IPS-15b (cell line): ENCODE results near the gene KRT79.

Experiments used
- H3K27me3 ChIP-seq: one replicate; pipeline ENCODE4 v1.6.1; 2013; ENCODE audit warnings: low read length; ENCODE audit not compliant: control insufficient read depth, insufficient read depth
- H3K36me3 ChIP-seq: one replicate; pipeline ENCODE4 v1.6.1; 2013; ENCODE audit warnings: low read length; ENCODE audit not compliant: control insufficient read depth, insufficient read depth
- H3K4me1 ChIP-seq: one replicate; pipeline ENCODE4 v1.6.1; 2013; ENCODE audit warnings: mild to moderate bottlenecking, low read length; ENCODE audit not compliant: control insufficient read depth, insufficient read depth
- H3K4me3 ChIP-seq: one replicate; pipeline ENCODE4 v1.5.1; 2013; ENCODE audit warnings: low read depth, low read length
- H3K9ac ChIP-seq: one replicate; pipeline ENCODE4 v1.6.1; 2013; ENCODE audit warnings: low read depth, mild to moderate bottlenecking, low read length
- H3K9me3 ChIP-seq: one replicate; pipeline ENCODE4 v1.6.1; 2013; ENCODE audit warnings: mild to moderate bottlenecking, low read length; ENCODE audit not compliant: control insufficient read depth, insufficient read depth

The KRT79 gene

DNA sequence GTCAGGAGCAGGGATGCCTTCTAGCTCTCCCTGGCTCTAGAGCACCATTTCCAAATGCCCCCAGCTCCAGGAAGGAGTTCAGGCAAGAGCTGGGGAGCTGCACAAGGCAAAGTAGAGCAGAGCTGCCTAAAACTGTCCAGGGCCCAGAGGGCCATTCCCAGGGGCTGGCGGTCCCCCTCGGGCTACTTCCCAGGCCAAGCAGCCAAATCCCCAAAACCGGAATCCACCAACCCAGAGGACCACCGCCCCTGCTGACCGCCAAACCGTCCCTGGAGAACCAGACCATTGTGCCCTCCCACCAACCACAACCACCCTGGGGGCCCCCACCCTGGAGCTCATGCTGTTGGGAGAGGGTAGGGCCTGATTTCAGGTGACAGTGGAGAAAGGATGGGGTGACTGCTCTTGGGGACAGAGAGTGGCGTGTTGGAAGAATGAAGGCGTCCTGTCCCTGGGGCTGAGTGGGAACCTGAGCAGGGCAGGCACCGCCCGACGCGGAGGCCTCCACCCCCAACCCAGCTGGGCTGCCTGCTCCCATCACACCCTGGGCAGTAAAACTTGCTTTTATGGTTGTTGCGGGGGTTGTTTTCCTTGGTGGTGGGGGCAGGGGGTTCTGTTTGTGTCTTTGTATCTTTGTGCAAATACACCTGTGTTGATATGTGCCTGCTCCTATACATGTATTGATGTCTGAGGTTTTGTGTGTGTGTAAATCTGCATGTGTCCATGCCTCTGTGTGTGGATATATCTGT is 38.7 kb upstream of the KRT79 start:
- no peaks in the 10 kb centered on the region for H3K36me3 ChIP-seq
- H3K9me3 ChIP-seq = no peaks in the 10 kb centered on the region
- H3K27me3 ChIP-seq = peaks cover 23% of the 10 kb centered on the region
- H3K4me3 ChIP-seq = no peak overlapping the region
- peaks cover 6% of the 10 kb centered on the region for H3K4me1 ChIP-seq
- H3K9ac ChIP-seq = no peak overlapping the region

- Histone ChIP-seq H3K4me3 (no peak overlapping the region), H3K27me3 (peaks cover 23% of the 10 kb centered on the region), H3K4me1 (peaks cover 4% of the 10 kb centered on the region), H3K36me3 (no peaks in the 10 kb centered on the region), H3K9ac (no peak overlapping the region), H3K9me3 (no peaks in the 10 kb centered on the region)
These were observed 37.4 kb upstream of the KRT79 start for GRCh38 chr12:52871291-52872039.

- peaks cover 23% of the 10 kb centered on the region for H3K27me3 ChIP-seq
- no peak overlapping the region for H3K4me3 ChIP-seq
- H3K4me1 ChIP-seq = peaks cover 4% of the 10 kb centered on the region
- H3K36me3 ChIP-seq = no peaks in the 10 kb centered on the region
- H3K9me3 ChIP-seq = no peaks in the 10 kb centered on the region
- H3K9ac ChIP-seq = no peak overlapping the region
These were observed 36.5 kb upstream of the KRT79 start for GRCh38 chr12:52870361-52871290.

DNA sequence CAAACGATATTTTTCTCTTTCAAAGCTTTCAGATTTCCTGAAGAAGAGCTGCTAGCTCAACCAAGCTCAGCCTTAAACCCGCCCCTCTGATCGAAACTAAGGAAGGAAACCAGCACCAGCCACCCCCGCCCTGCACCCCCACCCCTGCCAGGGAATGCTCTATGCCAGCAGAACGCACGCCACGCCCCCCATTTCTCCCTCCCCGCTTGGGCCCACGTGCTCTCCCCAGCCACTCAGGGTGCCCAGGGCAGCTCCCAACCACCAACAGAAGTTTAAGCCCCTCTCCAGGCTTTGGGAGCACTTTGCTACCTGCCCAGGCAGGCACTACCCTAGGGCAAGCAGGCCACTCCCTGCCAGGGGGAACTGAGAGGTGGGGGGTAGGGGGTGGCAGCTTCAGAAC is 33.5 kb upstream of the KRT79 start:
- no peak overlapping the region for H3K4me3 ChIP-seq
- H3K27me3 ChIP-seq = peaks cover 6% of the 10 kb centered on the region
- no peak overlapping the region for H3K9ac ChIP-seq
- no peaks in the 10 kb centered on the region for H3K4me1 ChIP-seq
- no peaks in the 10 kb centered on the region for H3K9me3 ChIP-seq
- H3K36me3 ChIP-seq = no peaks in the 10 kb centered on the region

GRCh38 chr12:52867152-52867551 is 33.0 kb upstream of the KRT79 start:
- no peaks in the 10 kb centered on the region for H3K36me3 ChIP-seq
- peaks cover 6% of the 10 kb centered on the region for H3K27me3 ChIP-seq
- no peak overlapping the region for H3K9ac ChIP-seq
- no peaks in the 10 kb centered on the region for H3K9me3 ChIP-seq
- H3K4me3 ChIP-seq = no peak overlapping the region
- no peaks in the 10 kb centered on the region for H3K4me1 ChIP-seq

GRCh38 chr12:52865090-52865944 is 31.2 kb upstream of the KRT79 start:
- H3K27me3 ChIP-seq = no peaks in the 10 kb centered on the region
- no peaks in the 10 kb centered on the region for H3K36me3 ChIP-seq

GRCh38 chr12:52862023-52862422 is 27.9 kb upstream of the KRT79 start:
- Histone ChIP-seq H3K9me3 (no peaks in the 10 kb centered on the region), H3K4me3 (no peak overlapping the region), H3K36me3 (no peaks in the 10 kb centered on the region), H3K4me1 (no peaks in the 10 kb centered on the region), H3K27me3 (no peaks in the 10 kb centered on the region), H3K9ac (no peak overlapping the region)

More at GRCh38 chr12:52865090-52865944, 31.2 kb upstream of the KRT79 start:
- Histone ChIP-seq H3K4me1 (no peaks in the 10 kb centered on the region), H3K9ac (no peak overlapping the region), H3K9me3 (no peaks in the 10 kb centered on the region), H3K4me3 (no peak overlapping the region)

- H3K9me3 ChIP-seq = no peaks in the 10 kb centered on the region
- no peaks in the 10 kb centered on the region for H3K4me1 ChIP-seq
- H3K36me3 ChIP-seq = no peaks in the 10 kb centered on the region
- H3K9ac ChIP-seq = no peak overlapping the region
- no peak overlapping the region for H3K4me3 ChIP-seq
- H3K27me3 ChIP-seq = no peaks in the 10 kb centered on the region
These were observed 27.4 kb upstream of the KRT79 start for GRCh38 chr12:52861511-52861910.

GRCh38 chr12:52860102-52860823 is 26.2 kb upstream of the KRT79 start:
- Histone ChIP-seq H3K27me3 (no peaks in the 10 kb centered on the region), H3K4me3 (no peak overlapping the region), H3K9ac (no peak overlapping the region), H3K9me3 (no peaks in the 10 kb centered on the region), H3K4me1 (no peaks in the 10 kb centered on the region), H3K36me3 (no peaks in the 10 kb centered on the region)

GRCh38 chr12:52857500-52857899 is 23.4 kb upstream of the KRT79 start:
- H3K27me3 ChIP-seq = no peaks in the 10 kb centered on the region
- H3K9ac ChIP-seq = no peak overlapping the region
- no peak overlapping the region for H3K4me3 ChIP-seq
- no peaks in the 10 kb centered on the region for H3K4me1 ChIP-seq
- H3K9me3 ChIP-seq = no peaks in the 10 kb centered on the region
- H3K36me3 ChIP-seq = no peaks in the 10 kb centered on the region
